IPS DF 6.9 (cell line): ENCODE results near the gene INAFM2.
A peak's percentile ranks its signal among the peaks of the same experiment; 100 is the strongest.

Experiments used
- DNase-seq: peaks from one replicate; pipeline ENCODE4 v3.0.0-alpha.2; 2013; ENCODE audit warnings: low read depth, low spot score
- H3K27ac ChIP-seq: one replicate; pipeline ENCODE4 v1.5.1; 2013; ENCODE audit warnings: low read length, control low read depth
- H3K27me3 ChIP-seq: 2 replicates; pipeline ENCODE4 v1.6.1; 2013; ENCODE audit warnings: mild to moderate bottlenecking, low read length; ENCODE audit not compliant: control insufficient read depth, insufficient read depth
- H3K36me3 ChIP-seq: 2 replicates; pipeline ENCODE4 v1.6.1; 2013; ENCODE audit warnings: low read length; ENCODE audit not compliant: control insufficient read depth, insufficient read depth
- H3K4me1 ChIP-seq: 2 replicates; pipeline ENCODE4 v1.6.1; 2013; ENCODE audit warnings: low read length; ENCODE audit not compliant: control insufficient read depth, insufficient read depth
- H3K4me3 ChIP-seq: 2 replicates; pipeline ENCODE4 v1.5.1; 2013; ENCODE audit warnings: mild to moderate bottlenecking, low read length
- H3K9me3 ChIP-seq: 2 replicates; pipeline ENCODE4 v1.6.1; 2013; ENCODE audit warnings: low read length, inconsistent platforms; ENCODE audit not compliant: control insufficient read depth, insufficient read depth
- WGBS: extraction: QIAGEN DNeasy Blood & Tissue Kit; methylation state at CpG from one replicate; pipeline ENCODE4 v1.1.7; 2013; ENCODE audit warnings: mixed read lengths, missing lambda C conversion rate; ENCODE audit not compliant: insufficient read length, insufficient coverage; 5-methylcytosine and 5-hydroxymethylcytosine counted together

INAFM2 gene

DNA sequence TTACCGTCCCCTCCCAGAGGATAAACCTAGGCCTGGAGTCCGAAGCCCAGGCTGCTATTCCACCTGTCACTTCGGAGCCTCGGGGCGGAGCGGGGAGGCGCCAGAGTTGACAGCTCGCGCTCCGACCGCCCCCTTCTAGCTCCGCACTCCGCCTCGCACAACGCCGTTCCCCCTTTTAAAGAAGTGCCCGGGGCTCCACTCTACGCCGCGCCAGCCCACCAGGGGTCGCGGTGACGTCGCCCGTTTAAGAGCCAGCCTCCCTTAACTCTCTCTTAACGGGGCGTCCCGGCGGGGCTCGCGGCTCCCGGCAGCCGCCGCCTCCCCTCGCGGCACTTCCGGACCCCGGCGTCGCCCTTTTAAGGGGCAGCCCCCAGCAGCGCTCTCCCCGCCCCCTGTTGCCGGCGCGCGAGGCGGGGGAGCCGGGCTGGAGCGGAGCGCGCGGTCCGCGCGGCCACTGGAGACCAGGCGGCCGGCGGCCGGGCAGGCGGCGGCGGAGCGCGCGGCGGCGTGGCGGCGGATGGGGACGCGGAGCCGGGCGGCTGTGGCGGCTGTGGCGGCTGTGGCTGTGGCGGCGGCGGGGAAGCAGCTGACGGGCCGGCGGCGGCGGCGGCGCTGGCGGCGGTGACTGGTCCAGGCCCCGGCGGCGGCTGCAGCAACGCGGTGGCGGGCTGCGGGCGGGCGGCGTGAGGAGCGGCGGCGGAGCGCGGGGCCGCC lies at the start of gene INAFM2:
INAFM2 (plus strand) TSS at position 454 of the 714 bp plus-strand sequence. CDS start 364 bp downstream, outside the sequence.
- WGBS: no CpG with 5 or more reads among the region's 103 CpGs
- no peaks in the 10 kb centered on the region for H3K36me3 ChIP-seq
- peaks cover 2% of the 10 kb centered on the region for H3K27me3 ChIP-seq
- H3K4me1 ChIP-seq: peaks cover 8% of the 10 kb centered on the region
- DNase-seq: peak; percentile 93
- H3K4me3 ChIP-seq: peak within 1 kb of the TSS; percentile 66
- H3K9me3 ChIP-seq: no peaks in the 10 kb centered on the region
- no peak within 1 kb of the TSS for H3K27ac ChIP-seq

DNA sequence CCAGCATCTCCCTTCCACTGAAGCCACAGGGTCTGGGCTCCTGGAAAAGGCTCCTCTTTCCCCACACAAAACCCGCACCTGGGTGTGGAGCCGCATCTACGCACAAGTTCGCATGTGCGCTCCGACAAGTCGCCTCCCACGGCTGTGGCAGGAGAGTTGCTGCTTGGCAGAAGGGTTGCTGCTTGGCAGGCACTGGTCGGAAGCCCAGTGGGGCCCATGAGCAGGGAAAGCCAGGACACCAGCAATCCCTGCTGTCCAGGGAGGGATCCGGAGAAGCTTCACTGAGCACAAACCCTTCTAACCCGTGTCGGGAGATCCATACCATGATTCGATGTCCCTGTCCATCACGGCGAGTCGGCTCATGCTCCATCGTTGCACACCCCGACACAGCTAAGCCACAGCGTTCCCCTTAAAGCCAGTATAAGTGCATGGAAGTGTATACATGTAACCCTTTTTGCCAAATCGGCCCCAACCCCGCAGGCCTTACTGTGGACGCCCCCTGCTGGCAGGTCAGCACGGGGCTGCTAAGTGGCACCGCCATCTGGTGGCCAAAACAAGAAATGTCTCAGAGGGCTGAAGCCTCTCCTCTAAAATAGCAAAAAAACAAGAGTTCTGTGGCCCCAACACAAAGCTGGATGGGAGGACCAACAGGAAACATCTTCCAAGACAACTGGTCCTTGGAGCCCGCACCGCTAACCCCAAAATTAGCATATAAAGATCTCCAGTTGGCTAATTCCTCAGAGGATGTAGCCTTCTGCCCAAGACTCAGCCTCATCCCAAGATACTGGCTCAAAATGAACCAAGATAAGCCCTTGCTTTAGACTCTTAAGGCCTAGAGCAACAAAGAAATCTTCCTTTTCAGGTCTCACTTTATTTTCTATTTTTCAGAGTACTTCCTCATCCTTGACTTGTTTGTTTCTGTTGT lies 48.9 kb upstream of the INAFM2 start:
- no peak overlapping the region for H3K27ac ChIP-seq

DNA sequence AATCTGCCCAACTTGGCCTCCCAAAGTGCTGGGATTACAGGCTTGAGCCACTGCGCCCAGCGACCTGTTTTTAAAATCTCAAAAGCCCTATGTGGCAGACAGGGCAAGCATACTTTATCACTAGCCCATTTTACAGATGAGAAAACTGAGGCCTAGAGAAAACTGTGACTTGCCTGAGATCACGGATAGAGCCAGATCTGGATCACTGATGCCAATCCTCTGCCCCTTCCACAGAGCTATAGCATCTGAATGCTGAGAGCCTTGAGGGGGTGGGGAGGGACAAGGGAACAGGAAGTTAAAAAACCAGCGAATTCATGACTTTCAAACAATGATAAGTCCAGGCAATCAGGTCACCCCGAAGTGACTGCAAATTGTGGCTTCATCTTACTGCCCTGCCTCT lies 48.0 kb upstream of the INAFM2 start:
- no peak overlapping the region for H3K4me3 ChIP-seq
- no peak overlapping the region for H3K27ac ChIP-seq
- no peaks in the 10 kb centered on the region for H3K36me3 ChIP-seq
- no CpG with 5 or more reads among the region's 5 CpGs for WGBS
- no peaks in the 10 kb centered on the region for H3K9me3 ChIP-seq
- H3K27me3 ChIP-seq: peaks cover under 1% of the 10 kb centered on the region; the same call in 1 of the 2 replicates
- no peaks in the 10 kb centered on the region for H3K4me1 ChIP-seq
- no peak for DNase-seq

More for the DNA sequence above, 48.9 kb upstream of the INAFM2 start:
- Histone ChIP-seq H3K4me1 (no peaks in the 10 kb centered on the region), H3K36me3 (no peaks in the 10 kb centered on the region), H3K9me3 (no peaks in the 10 kb centered on the region), H3K4me3 (no peak overlapping the region), H3K27me3 (no peaks in the 10 kb centered on the region)
- WGBS: no CpG with 5 or more reads among the region's 26 CpGs
- DNase-seq: no peak

DNA sequence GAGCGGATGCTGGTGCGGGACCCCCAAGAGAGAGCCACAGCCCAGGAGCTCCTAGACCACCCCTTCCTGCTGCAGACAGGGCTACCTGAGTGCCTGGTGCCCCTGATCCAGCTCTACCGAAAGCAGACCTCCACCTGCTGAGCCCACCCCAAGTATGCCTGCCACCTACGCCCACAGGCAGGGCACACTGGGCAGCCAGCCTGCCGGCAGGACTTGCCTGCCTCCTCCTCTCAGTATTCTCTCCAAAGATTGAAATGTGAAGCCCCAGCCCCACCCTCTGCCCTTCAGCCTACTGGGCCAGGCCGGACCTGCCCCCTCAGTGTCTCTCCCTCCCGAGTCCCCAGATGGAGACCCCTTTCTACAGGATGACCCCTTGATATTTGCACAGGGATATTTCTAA lies 47.5 kb upstream of the INAFM2 start:
- peaks cover 4% of the 10 kb centered on the region; the same call in 1 of the 2 replicates for H3K27me3 ChIP-seq
- no peaks in the 10 kb centered on the region for H3K4me1 ChIP-seq
- no peaks in the 10 kb centered on the region for H3K9me3 ChIP-seq
- no CpG with 5 or more reads among the region's 7 CpGs for WGBS
- DNase-seq: no peak
- H3K4me3 ChIP-seq: no peak overlapping the region
- H3K36me3 ChIP-seq: no peaks in the 10 kb centered on the region
- H3K27ac ChIP-seq: no peak overlapping the region

DNA sequence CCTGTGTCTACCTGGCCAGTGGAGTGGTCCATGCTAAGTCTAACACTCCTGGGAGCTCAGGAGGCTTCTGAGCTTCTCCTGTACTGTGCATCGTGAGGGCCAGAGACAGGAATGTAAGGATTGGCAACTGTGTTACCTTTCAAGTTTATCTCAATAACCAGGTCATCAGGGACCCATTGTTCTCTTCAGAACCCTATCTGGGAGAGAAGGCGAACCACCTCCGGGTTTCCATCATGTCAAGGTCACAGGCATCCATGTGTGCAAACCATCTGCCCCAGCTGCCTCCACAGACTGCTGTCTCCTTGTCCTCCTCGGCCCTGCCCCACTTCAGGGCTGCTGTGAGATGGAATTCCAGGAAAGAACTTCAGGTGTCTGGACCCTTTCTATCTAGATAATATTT lies 46.6 kb upstream of the INAFM2 start:
- Histone ChIP-seq H3K4me1 (peaks cover 1% of the 10 kb centered on the region; the same call in 1 of the 2 replicates), H3K27ac (no peak overlapping the region), H3K9me3 (no peaks in the 10 kb centered on the region), H3K4me3 (no peak overlapping the region), H3K36me3 (no peaks in the 10 kb centered on the region), H3K27me3 (peaks cover 13% of the 10 kb centered on the region; the same call in 1 of the 2 replicates)
- WGBS: no CpG with 5 or more reads among the region's 4 CpGs
- DNase-seq: no peak

DNA sequence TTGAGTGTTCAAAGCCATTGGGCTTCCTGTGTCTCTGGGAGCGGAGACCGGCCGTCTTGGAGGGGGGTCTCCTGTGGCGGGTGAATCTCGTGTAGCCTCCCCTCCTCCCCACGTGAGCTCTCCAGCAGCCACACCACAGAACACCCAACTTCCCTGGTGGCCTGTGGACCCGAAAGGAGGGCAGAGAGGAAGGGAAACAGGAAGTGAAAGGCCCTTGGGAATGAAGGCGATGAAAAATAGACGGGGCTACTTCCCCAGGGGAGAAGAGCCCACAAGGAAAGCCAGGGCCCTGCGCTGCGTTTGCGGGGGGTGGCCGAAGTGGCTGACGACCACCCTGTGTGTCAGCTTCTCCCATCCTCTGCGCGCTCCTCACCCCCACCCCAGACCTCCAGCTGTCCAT lies 46.0 kb upstream of the INAFM2 start:
- DNase-seq: no peak
- H3K9me3 ChIP-seq: no peaks in the 10 kb centered on the region

DNA sequence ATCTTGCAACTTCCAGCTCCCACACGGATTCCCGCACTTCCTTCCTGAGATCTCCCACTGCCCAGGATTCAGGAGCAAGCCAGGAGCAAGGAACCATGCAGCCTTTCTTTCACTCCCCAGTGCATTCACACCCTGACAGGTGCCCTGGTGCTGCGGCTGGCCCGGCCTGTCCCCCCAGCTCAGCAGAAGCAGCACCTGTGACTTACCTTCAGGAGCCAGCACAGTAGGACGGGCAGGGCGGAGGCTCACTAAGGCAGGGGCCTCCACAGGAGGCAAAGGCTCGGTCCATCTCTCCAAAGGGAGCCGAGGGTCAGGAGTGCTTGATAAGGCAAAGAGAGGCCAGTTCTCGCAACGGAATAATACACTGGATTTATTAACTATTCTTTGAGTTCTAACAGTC lies 45.5 kb upstream of the INAFM2 start:
- Histone ChIP-seq H3K27me3 (peaks cover 22% of the 10 kb centered on the region; the same call in 1 of the 2 replicates), H3K36me3 (no peaks in the 10 kb centered on the region), H3K4me1 (peaks cover 1% of the 10 kb centered on the region; the same call in 1 of the 2 replicates), H3K4me3 (no peak overlapping the region), H3K9me3 (no peaks in the 10 kb centered on the region), H3K27ac (no peak overlapping the region)
- no peak for DNase-seq
- WGBS: no CpG with 5 or more reads among the region's 10 CpGs

More for the DNA sequence above, 46.0 kb upstream of the INAFM2 start:
- H3K27ac ChIP-seq: no peak overlapping the region
- peaks cover 1% of the 10 kb centered on the region; the same call in 1 of the 2 replicates for H3K4me1 ChIP-seq
- H3K36me3 ChIP-seq: no peaks in the 10 kb centered on the region
- whole genome bisulfite sequencing: no CpG with 5 or more reads among the region's 16 CpGs
- H3K4me3 ChIP-seq: no peak overlapping the region
- H3K27me3 ChIP-seq: peaks cover 17% of the 10 kb centered on the region; the same call in 1 of the 2 replicates

DNA sequence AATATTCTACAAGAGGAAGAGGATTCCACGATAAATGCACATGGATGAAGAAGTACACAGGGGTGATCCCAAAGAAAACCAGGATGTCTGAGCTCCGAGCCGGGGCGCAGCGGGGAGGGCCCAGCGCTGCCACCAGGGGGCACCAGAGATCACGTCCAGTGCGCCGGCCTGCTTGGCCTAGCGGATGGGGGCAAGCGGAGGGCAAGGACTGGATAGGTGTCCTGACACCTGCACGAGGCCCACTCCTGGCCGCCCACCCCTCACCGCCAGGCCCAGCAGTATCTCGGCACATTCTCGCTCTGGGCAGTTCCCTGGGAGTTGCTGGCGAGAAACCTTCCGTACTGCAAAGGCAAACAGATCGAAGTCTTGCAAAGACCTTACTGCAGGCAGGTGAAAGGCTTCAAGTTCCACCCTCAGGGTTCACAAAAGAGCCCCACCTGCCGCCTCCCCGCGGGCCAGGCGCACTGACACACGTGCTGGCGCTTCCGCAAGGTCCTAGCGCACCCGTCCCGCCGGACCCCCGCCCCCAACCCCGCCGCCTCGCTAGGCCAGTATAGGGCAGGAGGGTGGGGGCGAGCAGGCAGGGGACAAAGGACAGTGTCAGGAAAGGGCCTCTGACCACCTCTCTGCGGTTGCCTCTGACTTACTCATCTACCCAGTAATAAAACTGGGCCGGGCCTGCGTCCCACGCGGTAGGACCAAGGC lies 43.9 kb upstream of the INAFM2 start:
- Histone ChIP-seq H3K9me3 (no peaks in the 10 kb centered on the region), H3K27ac (no peak overlapping the region), H3K4me3 (no peak overlapping the region; the same call in 1 of the 2 replicates), H3K36me3 (no peaks in the 10 kb centered on the region), H3K27me3 (peaks cover 34% of the 10 kb centered on the region), H3K4me1 (peaks cover 1% of the 10 kb centered on the region; the same call in 1 of the 2 replicates)
- DNase-seq: no peak
- no CpG with 5 or more reads among the region's 40 CpGs for WGBS

DNA sequence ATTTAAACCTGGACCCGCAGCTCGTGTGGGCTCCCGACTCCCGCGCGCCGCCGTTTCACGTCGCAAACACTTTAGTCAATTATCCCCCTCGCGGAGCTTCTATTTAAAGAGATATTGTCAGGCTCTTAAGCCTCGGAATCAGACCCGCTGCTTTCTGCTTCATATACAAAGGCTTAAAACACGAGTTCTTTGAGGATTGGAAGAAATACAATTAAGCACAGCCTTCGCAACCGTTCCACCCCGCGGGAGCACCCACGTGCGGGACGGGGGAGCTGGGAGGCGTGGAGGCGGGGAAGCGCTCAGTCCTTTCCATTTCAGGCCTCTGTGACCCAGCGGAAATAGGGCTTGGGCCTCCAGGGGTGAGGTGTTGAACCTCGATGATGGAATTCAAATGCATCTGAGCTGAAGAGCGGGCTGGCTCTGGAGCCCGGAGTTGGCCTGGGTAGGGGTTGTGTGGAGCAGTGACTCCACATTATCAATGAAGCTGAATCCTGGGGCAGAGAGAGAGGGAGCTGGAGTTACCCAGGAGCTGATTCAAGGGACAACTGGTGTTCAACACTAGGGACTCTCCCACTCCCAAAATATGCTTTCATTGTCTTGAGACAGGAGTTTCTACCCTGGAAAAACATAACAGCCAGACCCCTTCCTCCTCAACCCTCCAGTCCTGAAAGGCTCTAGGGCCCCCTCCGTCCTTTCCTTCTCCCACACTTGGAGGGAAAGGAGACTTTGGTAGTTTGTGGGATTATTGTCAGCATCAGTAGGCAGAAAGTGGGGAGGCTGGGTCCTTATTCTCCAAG lies 43.0 kb upstream of the INAFM2 start:
- H3K9me3 ChIP-seq: no peaks in the 10 kb centered on the region
- no peak overlapping the region; the same call in 1 of the 2 replicates for H3K4me3 ChIP-seq
- H3K27ac ChIP-seq: no peak overlapping the region
- H3K27me3 ChIP-seq: peaks cover 36% of the 10 kb centered on the region
- WGBS: no CpG with 5 or more reads among the region's 30 CpGs
- DNase-seq: no peak
- H3K36me3 ChIP-seq: no peaks in the 10 kb centered on the region
- peaks cover 1% of the 10 kb centered on the region; the same call in 1 of the 2 replicates for H3K4me1 ChIP-seq
